B cell (primary cell): Measurements from ENCODE around the gene AOPEP. TPM values are rescaled to one million over a fixed set of nuclear protein-coding genes. Genes with fewer than 3 reads are reported as not detected.

Experiments used
- ATAC-seq: fragments of 200-7000 bp; cut with Tn5 transposase; one replicate; pipeline ENCODE4 v1.10.0; 2021; ENCODE audit warnings: low read depth, mild to moderate bottlenecking, moderate number of reproducible peaks, moderate library complexity
- CTCF ChIA-PET: fragments of 350-600 bp; sonication (Branson Sonifier 250); formaldehyde crosslinking; loops from one replicate; lab custom pipeline; 2021; ENCODE audit warnings: antibody characterized with exemption, inconsistent platforms; lab: Charles Lee
- POLR2A ChIA-PET: fragments of 350-600 bp; sonication (Branson Sonifier 250); formaldehyde crosslinking; loops from one replicate; lab custom pipeline; 2021; ENCODE audit warnings: antibody characterized with exemption; lab: Charles Lee
- DNase-seq: peaks from one replicate; pipeline ENCODE4 v3.0.0; 2013
- H2AFZ ChIP-seq: 2 replicates; pipeline ENCODE4 v1.6.1; 2012; ENCODE audit warnings: mild to moderate bottlenecking, low read depth, low read length; ENCODE audit not compliant: insufficient read depth, poor library complexity, severe bottlenecking
- H3K27ac ChIP-seq, 2 donors: 1 replicate in 1 of 2; 2 replicates in 1 of 2; pipeline ENCODE4 v1.5.1; 2012 to 2013; ENCODE audit warnings: low read length in 2 of 2, mild to moderate bottlenecking in 2 of 2, moderate library complexity in 1 of 2
- H3K27me3 ChIP-seq, 4 experiments: fragments of 200-600 bp in 1 of 4; sonication (generic) in 1 of 4; replicated peaks in 1 of 4; 1 replicate in 2 of 4; 2 replicates in 2 of 4; pipeline versions ENCODE4 v1.6.1 to v1.7.0; 2013 to 2016; ENCODE audit warnings: low read length in 3 of 4, mild to moderate bottlenecking in 2 of 4, mixed read lengths in 1 of 4, moderate library complexity in 1 of 4; ENCODE audit not compliant: insufficient read depth in 4 of 4, control insufficient read depth in 3 of 4; ENCODE audit errors: control extremely low read depth in 1 of 4
- H3K36me3 ChIP-seq, 2 experiments: replicated peaks in 1 of 2; 1 replicate in 1 of 2; 2 replicates in 1 of 2; pipeline versions ENCODE4 v1.6.1 to v1.7.1; 2013; ENCODE audit warnings: low read length in 1 of 2; ENCODE audit not compliant: insufficient read depth in 2 of 2, control insufficient read depth in 1 of 2; ENCODE audit errors: control extremely low read depth in 1 of 2, extremely low read depth in 1 of 2
- H3K4me1 ChIP-seq, 2 donors: fragments of 200-600 bp in 1 of 2; sonication (generic) in 1 of 2; 1 replicate in 1 of 2; 2 replicates in 1 of 2; pipeline versions ENCODE4 v1.5.1 to v1.6.1; 2013 to 2017; ENCODE audit warnings: low read length in 2 of 2; ENCODE audit not compliant: control insufficient read depth in 2 of 2, insufficient read depth in 2 of 2
- H3K4me2 ChIP-seq: replicated peaks from 2 replicates; pipeline ENCODE3; 2012; ENCODE audit warnings: mild to moderate bottlenecking, low read depth, low read length; ENCODE audit not compliant: poor library complexity, severe bottlenecking
- H3K4me3 ChIP-seq, 5 experiments: fragments of 200-600 bp in 1 of 5; sonication (generic) in 1 of 5; 1 replicate in 3 of 5; 2 replicates in 2 of 5; pipeline versions ENCODE4 v1.5.1 to v1.7.0; 2011 to 2016; ENCODE audit warnings: low read length in 4 of 5, mild to moderate bottlenecking in 4 of 5, low read depth in 2 of 5, control low read depth in 1 of 5, moderate library complexity in 1 of 5; ENCODE audit not compliant: insufficient read depth in 1 of 5; ENCODE audit errors: control extremely low read depth in 1 of 5, extremely low read depth in 1 of 5
- H3K79me2 ChIP-seq: fragments of 200-600 bp; sonication (generic); one replicate; pipeline ENCODE4 v1.6.0; 2016; ENCODE audit warnings: low read length; ENCODE audit not compliant: control insufficient read depth, insufficient read depth
- H3K9ac ChIP-seq: fragments of 200-600 bp; sonication (generic); 2 replicates; pipeline ENCODE4 v1.6.1; 2017; ENCODE audit warnings: mild to moderate bottlenecking, low read length, moderate library complexity
- H3K9me3 ChIP-seq, 3 donors: one replicate each; pipeline versions ENCODE4 v1.6.1 to v1.7.1; 2013; ENCODE audit warnings: low read length in 2 of 3; ENCODE audit not compliant: control insufficient read depth in 2 of 3, insufficient read depth in 1 of 3; ENCODE audit errors: control extremely low read depth in 1 of 3
- H4K20me1 ChIP-seq: 2 replicates; pipeline ENCODE4 v1.6.0; 2012; ENCODE audit warnings: mild to moderate bottlenecking, low read length; ENCODE audit not compliant: insufficient read depth, control insufficient read depth, poor library complexity, severe bottlenecking
- H3K27ac Mint-ChIP-seq: one replicate; pipeline ENCODE4 v1.8.0; 2021; ENCODE audit warnings: mixed read lengths
- H3K27me3 Mint-ChIP-seq: one replicate; pipeline ENCODE4 v1.8.0; 2021; ENCODE audit warnings: mixed read lengths
- H3K4me1 Mint-ChIP-seq: one replicate; pipeline ENCODE4 v1.8.0; 2021; ENCODE audit warnings: mixed read lengths
- H3K4me3 Mint-ChIP-seq: one replicate; pipeline ENCODE4 v1.8.0; 2021; ENCODE audit warnings: mixed read lengths
- H3K9me3 Mint-ChIP-seq: one replicate; pipeline ENCODE4 v1.8.0; 2022; ENCODE audit warnings: mixed read lengths; ENCODE audit not compliant: insufficient read depth
- CTCF ChIP-seq: fragments of 200-600 bp; IDR thresholded peaks from one replicate; pipeline ENCODE4 v1.8.0; 2022; ENCODE audit warnings: antibody characterized with exemption, mild to moderate bottlenecking
- EZH2 ChIP-seq: IDR thresholded peaks from 2 replicates; pipeline ENCODE4 v1.6.1; 2012; ENCODE audit warnings: borderline replicate concordance, low read depth, mild to moderate bottlenecking, moderate library complexity, low read length; ENCODE audit not compliant: insufficient read depth, poor library complexity, severe bottlenecking
- WGBS: methylation state at CpG from one replicate; pipeline ENCODE4 v1.1.5; 2013; ENCODE audit warnings: missing lambda C conversion rate; ENCODE audit not compliant: insufficient coverage; 5-methylcytosine and 5-hydroxymethylcytosine counted together
- intact Hi-C: fragments of 100-400 bp; cut with micrococcal nuclease; formaldehyde crosslinking; loops from one replicate; pipeline ENCODE4 v1.10.0; 2022
- polyA plus RNA-seq: library from polyadenylated mRNA; depleted of rRNA; stranded (reverse); fragments of >200 nt; gene quantifications from 2 replicates; pipeline ENCODE4 v1.2.3, GENCODE V29; 2012
- total RNA-seq, 2 donors: library from RNA; stranded (reverse); fragments of 120-200 nt in 1 of 2; gene quantifications; 1 replicate in 1 of 2; 2 replicates in 1 of 2; pipeline versions ENCODE4 v1.2.3 to v1.2.4, GENCODE V29; 2013 to 2022

AOPEP gene
- total and polyA plus RNA-seq, 2 donors (not counting 1 experiment from before 2014, with no cell fraction given), result 5.1 to 35.8 TPM

GRCh38 chr9:95078511-95078910 is 352.0 kb downstream of the AOPEP start:
- ChIA-PET CTCF (no interaction called here), POLR2A (no interaction called here)
- Mint-ChIP-seq H3K4me3 (no peak overlapping the region), H3K27me3 (no peaks in the 10 kb centered on the region), H3K9me3 (no peaks in the 10 kb centered on the region), H3K27ac (no peak overlapping the region), H3K4me1 (no peaks in the 10 kb centered on the region)
- Histone ChIP-seq H2AFZ (no peak overlapping the region), H3K4me2 (no peak overlapping the region), H4K20me1 (no peaks in the 10 kb centered on the region), H3K79me2 (no peaks in the 10 kb centered on the region), H3K36me3 (peaks cover 0 to 3% of the 10 kb centered on the region in 2 experiments), H3K27me3 (no peaks in the 10 kb centered on the region), H3K9me3 (no peaks in the 10 kb centered on the region), H3K4me3 (no peak overlapping the region), H3K27ac (no peak overlapping the region), H3K4me1 (no peaks in the 10 kb centered on the region), H3K9ac (no peak overlapping the region)
- no peak for DNase-seq
- no peak for ATAC-seq
- TF ChIP-seq CTCF (no peak), EZH2 (no peak)
- WGBS, result 98% methylated on average over 10 of the region's 12 CpGs
- intact Hi-C loops, result no loop called here

DNA sequence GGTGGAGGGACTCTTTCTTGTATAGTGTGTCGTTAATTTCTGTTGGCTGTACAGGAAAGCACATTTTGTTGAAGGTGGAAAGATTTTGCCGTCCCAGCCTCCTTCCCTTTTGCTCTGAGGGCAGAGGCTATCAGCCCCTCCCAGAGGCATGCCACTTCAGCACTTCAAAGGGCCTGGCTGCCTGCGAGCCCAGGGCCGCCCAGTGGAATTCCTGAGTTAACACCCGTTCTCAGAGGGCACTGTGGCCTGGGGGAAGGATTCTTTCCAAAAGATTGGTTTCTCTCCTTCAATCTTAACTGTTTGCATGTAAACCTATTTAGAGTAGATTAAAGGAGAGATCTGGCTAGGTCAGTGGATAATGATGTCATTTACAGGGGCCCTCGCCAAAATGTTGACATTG is 352.4 kb downstream of the AOPEP start:
- Histone ChIP-seq H3K27me3 (no peaks in the 10 kb centered on the region), H3K36me3 (peaks cover 0 to 3% of the 10 kb centered on the region in 2 experiments), H2AFZ (no peak overlapping the region), H3K4me1 (no peaks in the 10 kb centered on the region), H3K9ac (no peak overlapping the region), H3K79me2 (no peaks in the 10 kb centered on the region), H3K4me3 (no peak overlapping the region), H3K4me2 (no peak overlapping the region), H3K27ac (no peak overlapping the region), H4K20me1 (no peaks in the 10 kb centered on the region), H3K9me3 (no peaks in the 10 kb centered on the region)
- Mint-ChIP-seq H3K4me1 (no peaks in the 10 kb centered on the region), H3K4me3 (no peak overlapping the region), H3K27me3 (no peaks in the 10 kb centered on the region), H3K27ac (no peak overlapping the region), H3K9me3 (no peaks in the 10 kb centered on the region)
- WGBS, result 100% methylated on average over 3 of the region's 6 CpGs
- no peak for DNase-seq
- ChIA-PET CTCF (no interaction called here), POLR2A (no interaction called here)
- TF ChIP-seq EZH2, result no peak
- no peak for TF ChIP-seq CTCF
- intact Hi-C loops, result no loop called here
- ATAC-seq, result no peak
